Measurements from ENCODE around the gene WNT3.

Gene WNT3

GRCh38 chr17:46727572-46728348 is 90.7 kb downstream of the WNT3 start:
- no peak for ATAC-seq

- ATAC-seq: no peak
These were observed 92.3 kb downstream of the WNT3 start for GRCh38 chr17:46726206-46726605.

GRCh38 chr17:46722662-46723285 is 95.7 kb downstream of the WNT3 start:
- ATAC-seq: no peak

- ATAC-seq: no peak
These were observed 98.1 kb downstream of the WNT3 start for GRCh38 chr17:46720408-46720807.

- no peak for ATAC-seq
These were observed 98.6 kb downstream of the WNT3 start for GRCh38 chr17:46719891-46720290.

GRCh38 chr17:46717999-46718398 is 100.5 kb downstream of the WNT3 start:
- no peak for ATAC-seq
